ENCODE measurements around the gene ZNF280C. TPM values are rescaled to one million over a fixed set of nuclear protein-coding genes. Genes with fewer than 3 reads are reported as not detected.

ZNF280C gene
- total RNA-seq, 3 donors from 2014 or later, result 4.9 to 6.4 (median 5.0) TPM

DNA sequence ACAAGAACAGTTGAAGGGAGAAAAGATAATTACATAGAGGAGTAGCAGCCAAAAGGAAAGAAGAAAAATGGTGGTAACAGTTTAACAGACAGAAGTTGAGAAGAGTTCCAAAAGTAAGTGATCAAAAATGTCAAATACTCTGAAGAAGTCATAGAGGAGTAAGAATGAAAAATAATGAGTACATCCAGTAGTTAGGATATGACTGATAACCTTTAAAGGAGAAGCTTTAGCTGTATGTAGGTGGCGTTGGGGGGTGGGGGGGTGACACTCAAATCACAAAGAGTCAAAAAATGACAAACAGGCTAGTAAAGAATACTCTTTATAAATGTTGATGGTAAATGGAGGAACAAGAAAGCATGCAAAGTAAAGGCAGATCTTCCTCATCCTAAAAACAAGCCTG is 56.3 kb downstream of the ZNF280C start:
- peaks cover 0 to 5% of the 10 kb centered on the region in 2 donors for H3K27me3 ChIP-seq
- TF ChIP-seq POLR2A (IDR thresholded peaks at IDR 0.05) (no peak), POLR2AphosphoS5 (IDR thresholded peaks at IDR 0.05) (no peak)
- TF ChIP-seq, protein P1, sequence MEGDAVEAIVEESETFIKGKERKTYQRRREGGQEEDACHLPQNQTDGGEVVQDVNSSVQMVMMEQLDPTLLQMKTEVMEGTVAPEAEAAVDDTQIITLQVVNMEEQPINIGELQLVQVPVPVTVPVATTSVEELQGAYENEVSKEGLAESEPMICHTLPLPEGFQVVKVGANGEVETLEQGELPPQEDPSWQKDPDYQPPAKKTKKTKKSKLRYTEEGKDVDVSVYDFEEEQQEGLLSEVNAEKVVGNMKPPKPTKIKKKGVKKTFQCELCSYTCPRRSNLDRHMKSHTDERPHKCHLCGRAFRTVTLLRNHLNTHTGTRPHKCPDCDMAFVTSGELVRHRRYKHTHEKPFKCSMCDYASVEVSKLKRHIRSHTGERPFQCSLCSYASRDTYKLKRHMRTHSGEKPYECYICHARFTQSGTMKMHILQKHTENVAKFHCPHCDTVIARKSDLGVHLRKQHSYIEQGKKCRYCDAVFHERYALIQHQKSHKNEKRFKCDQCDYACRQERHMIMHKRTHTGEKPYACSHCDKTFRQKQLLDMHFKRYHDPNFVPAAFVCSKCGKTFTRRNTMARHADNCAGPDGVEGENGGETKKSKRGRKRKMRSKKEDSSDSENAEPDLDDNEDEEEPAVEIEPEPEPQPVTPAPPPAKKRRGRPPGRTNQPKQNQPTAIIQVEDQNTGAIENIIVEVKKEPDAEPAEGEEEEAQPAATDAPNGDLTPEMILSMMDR (IDR thresholded peaks at IDR 0.05), result no peak
- DNase-seq (ENCODE audit: low spot score in 2 of 2), result no peak
- no peaks in the 10 kb centered on the region for H3K9me3 ChIP-seq
- no peak overlapping the region for H3K4me3 ChIP-seq
- intact Hi-C loops (cut with DNase I; ENCODE audit: low total_unique reads), result no loop called here
- H3K36me3 ChIP-seq, result no peaks in the 10 kb centered on the region
- H3K27ac ChIP-seq, result no peak overlapping the region
- no peaks in the 10 kb centered on the region for H3K4me1 ChIP-seq

DNA sequence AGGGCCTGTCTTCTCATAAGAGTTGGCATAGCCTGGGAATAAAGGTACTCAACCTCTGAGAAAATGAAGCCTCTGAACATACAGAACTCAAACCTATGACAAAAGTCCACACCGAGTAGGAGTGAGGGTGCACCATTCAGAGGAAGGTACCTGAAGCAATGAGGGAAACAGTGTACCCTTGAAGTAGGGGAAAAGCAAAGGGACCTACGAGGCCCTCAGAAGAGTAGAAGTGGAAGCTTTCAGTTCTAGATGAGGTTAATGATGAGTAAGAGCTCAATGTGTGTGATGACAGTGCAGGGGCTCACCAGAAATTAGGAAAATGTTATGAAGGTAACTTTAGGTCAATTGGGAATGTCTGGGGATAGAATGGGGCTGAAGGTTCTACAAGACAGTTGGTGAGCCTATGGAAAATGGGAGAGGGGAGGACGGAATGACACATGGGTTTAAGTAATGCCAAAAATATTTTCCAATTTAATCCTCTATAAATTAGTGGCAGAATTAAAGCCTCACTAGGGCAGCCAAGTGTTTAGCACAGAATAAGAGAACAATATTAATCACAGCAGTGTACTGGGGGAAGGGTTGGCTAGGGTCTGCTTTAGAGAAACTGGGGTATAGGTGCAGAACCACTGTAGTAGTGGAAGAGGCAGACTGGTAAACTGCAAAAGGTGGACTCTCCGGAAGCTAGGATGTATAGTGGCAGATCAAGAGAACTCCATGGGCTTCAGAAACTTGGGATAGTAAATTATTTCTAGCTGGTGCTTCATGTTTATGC is 57.1 kb downstream of the ZNF280C start:
- no peak overlapping the region for H3K4me3 ChIP-seq
- TF ChIP-seq, protein P1 (IDR thresholded peaks at IDR 0.05), result no peak
- TF ChIP-seq POLR2AphosphoS5 (IDR thresholded peaks at IDR 0.05) (no peak), POLR2A (IDR thresholded peaks at IDR 0.05) (no peak)
- intact Hi-C loops (cut with DNase I; ENCODE audit: low total_unique reads), result no loop called here
- no peaks in the 10 kb centered on the region for H3K9me3 ChIP-seq
- DNase-seq (ENCODE audit: low spot score in 2 of 2), result no peak
- H3K27me3 ChIP-seq, result peaks cover 0 to 8% of the 10 kb centered on the region in 2 donors
- H3K4me1 ChIP-seq, result no peaks in the 10 kb centered on the region
- no peaks in the 10 kb centered on the region for H3K36me3 ChIP-seq
- no peak overlapping the region for H3K27ac ChIP-seq

- Histone ChIP-seq H3K9me3 (no peaks in the 10 kb centered on the region), H3K27ac (no peak overlapping the region), H3K4me3 (no peak overlapping the region), H3K36me3 (no peaks in the 10 kb centered on the region), H3K27me3 (peaks cover 0 to 6% of the 10 kb centered on the region in 2 donors), H3K4me1 (no peaks in the 10 kb centered on the region)
- intact Hi-C loops (cut with DNase I; ENCODE audit: low total_unique reads), result no loop called here
- TF ChIP-seq POLR2AphosphoS5 (IDR thresholded peaks at IDR 0.05), result no peak
- TF ChIP-seq POLR2A (IDR thresholded peaks at IDR 0.05), result no peak
- TF ChIP-seq, protein P1 (IDR thresholded peaks at IDR 0.05), result no peak
- DNase-seq (ENCODE audit: low spot score in 2 of 2), result no peak
Measured at GRCh38 chrX:130204647-130205046, 64.1 kb downstream of the ZNF280C start.

GRCh38 chrX:130197464-130197863 is 71.2 kb downstream of the ZNF280C start:
- H3K36me3 ChIP-seq, result no peaks in the 10 kb centered on the region
- no peak overlapping the region for H3K4me3 ChIP-seq
- H3K9me3 ChIP-seq, result no peaks in the 10 kb centered on the region
- TF ChIP-seq POLR2A (IDR thresholded peaks at IDR 0.05) (no peak), POLR2AphosphoS5 (IDR thresholded peaks at IDR 0.05) (no peak)
- TF ChIP-seq, protein P1 (IDR thresholded peaks at IDR 0.05), result no peak
- H3K4me1 ChIP-seq, result no peaks in the 10 kb centered on the region
- intact Hi-C loops (cut with DNase I; ENCODE audit: low total_unique reads), result no loop called here
- DNase-seq (ENCODE audit: low spot score in 2 of 2), result no peak
- no peak overlapping the region for H3K27ac ChIP-seq
- peaks cover 0 to 10% of the 10 kb centered on the region in 2 donors for H3K27me3 ChIP-seq

DNA sequence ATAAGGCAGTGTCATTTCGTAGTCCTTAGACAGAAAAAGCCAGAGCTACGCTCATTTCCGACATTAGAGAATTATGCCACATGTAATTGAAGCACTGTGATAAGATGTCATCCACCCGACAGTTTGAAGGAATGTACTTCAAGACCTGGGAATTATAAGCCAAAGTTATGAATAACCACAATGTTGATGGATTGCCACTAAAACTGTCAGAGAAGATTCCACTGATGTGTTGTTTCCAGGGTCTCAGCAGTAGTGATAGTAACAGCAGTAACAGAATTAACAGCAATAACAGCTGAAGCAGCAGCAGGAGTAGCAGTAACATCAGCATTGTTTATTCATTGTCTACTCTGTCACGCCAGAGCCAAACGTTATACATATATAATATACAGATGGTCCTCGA is 72.2 kb downstream of the ZNF280C start:
- intact Hi-C loops (cut with DNase I; ENCODE audit: low total_unique reads), result no loop called here
- DNase-seq (ENCODE audit: low spot score in 2 of 2), result no peak
- no peaks in the 10 kb centered on the region for H3K36me3 ChIP-seq
- no peaks in the 10 kb centered on the region for H3K4me1 ChIP-seq
- TF ChIP-seq, protein P1 (IDR thresholded peaks at IDR 0.05), result no peak
- TF ChIP-seq POLR2A (IDR thresholded peaks at IDR 0.05) (no peak), POLR2AphosphoS5 (IDR thresholded peaks at IDR 0.05) (no peak)
- no peak overlapping the region for H3K4me3 ChIP-seq
- H3K27me3 ChIP-seq, result peaks cover 0 to 12% of the 10 kb centered on the region in 2 donors
- H3K9me3 ChIP-seq, result no peaks in the 10 kb centered on the region
- no peak overlapping the region for H3K27ac ChIP-seq
